Muscle layer of colon (tissue), 2 donors: ENCODE results near the gene MYEOV.

Experiments used
- H3K27ac ChIP-seq: one replicate; pipeline ENCODE4 v1.7.0; 2013; ENCODE audit warnings: low read depth, mild to moderate bottlenecking, low read length, moderate library complexity
- H3K27me3 ChIP-seq, 2 donors: one replicate each; pipeline ENCODE4 v1.7.0; 2013; ENCODE audit warnings: low read length in 2 of 2, mild to moderate bottlenecking in 2 of 2; ENCODE audit not compliant: insufficient read depth in 2 of 2, control insufficient read depth in 1 of 2
- H3K36me3 ChIP-seq: one replicate; pipeline ENCODE4 v1.7.0; 2013; ENCODE audit warnings: mild to moderate bottlenecking, low read length; ENCODE audit not compliant: insufficient read depth
- H3K4me1 ChIP-seq: one replicate; pipeline ENCODE4 v1.7.0; 2013; ENCODE audit warnings: mild to moderate bottlenecking, low read length; ENCODE audit not compliant: insufficient read depth
- H3K4me3 ChIP-seq, 2 donors: one replicate each; pipeline ENCODE4 v1.7.0; 2013; ENCODE audit warnings: low read length in 2 of 2, low read depth in 1 of 2, mild to moderate bottlenecking in 1 of 2, moderate library complexity in 1 of 2
- H3K9ac ChIP-seq: one replicate; pipeline ENCODE4 v1.7.0; 2013; ENCODE audit warnings: low read length
- H3K9me3 ChIP-seq: one replicate; pipeline ENCODE4 v1.7.0; 2013; ENCODE audit warnings: mild to moderate bottlenecking, low read length
- donor health status: abdominal sarcoma.
- donor health status: Adenocarcinoma of cecum.

Gene MYEOV

GRCh38 chr11:69257134-69257533 lies 36.8 kb upstream of the MYEOV start:
- H3K27me3 ChIP-seq, result no peaks in the 10 kb centered on the region
- H3K4me3 ChIP-seq, result no peak overlapping the region
- H3K27ac ChIP-seq, result no peak overlapping the region
- H3K4me1 ChIP-seq, result no peaks in the 10 kb centered on the region
- H3K36me3 ChIP-seq, result no peaks in the 10 kb centered on the region
- H3K9me3 ChIP-seq, result no peaks in the 10 kb centered on the region
- H3K9ac ChIP-seq, result no peak overlapping the region

GRCh38 chr11:69257838-69258658 lies 35.9 kb upstream of the MYEOV start:
- H3K27me3 ChIP-seq, result no peaks in the 10 kb centered on the region
- H3K4me1 ChIP-seq, result no peaks in the 10 kb centered on the region
- no peaks in the 10 kb centered on the region for H3K9me3 ChIP-seq
- H3K27ac ChIP-seq, result no peak overlapping the region
- H3K36me3 ChIP-seq, result no peaks in the 10 kb centered on the region
- H3K9ac ChIP-seq, result no peak overlapping the region
- no peak overlapping the region for H3K4me3 ChIP-seq

- Histone ChIP-seq H3K9ac (no peak overlapping the region), H3K4me3 (no peak overlapping the region), H3K9me3 (no peaks in the 10 kb centered on the region), H3K27me3 (no peaks in the 10 kb centered on the region), H3K4me1 (no peaks in the 10 kb centered on the region), H3K36me3 (no peaks in the 10 kb centered on the region), H3K27ac (no peak overlapping the region)
Observed at GRCh38 chr11:69259096-69259495, 34.9 kb upstream of the MYEOV start.

DNA sequence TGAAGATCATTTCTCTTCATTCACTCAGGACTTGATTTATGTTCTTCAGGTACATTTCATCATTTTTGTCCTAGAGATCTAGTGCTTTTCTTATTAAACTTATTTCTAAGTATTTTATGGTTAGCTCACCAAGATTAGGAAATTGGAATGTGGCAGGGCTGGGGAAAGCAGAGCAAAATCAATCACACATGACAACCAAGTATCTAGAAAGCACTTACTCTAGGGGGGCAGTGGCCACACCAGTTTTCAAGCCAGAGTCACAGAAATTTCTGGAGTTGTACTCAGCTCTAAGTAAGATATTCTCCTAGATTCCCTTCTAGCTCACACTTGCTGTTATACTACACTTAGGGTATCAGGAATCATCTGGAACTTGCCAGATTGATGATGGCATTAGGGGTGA lies 33.3 kb upstream of the MYEOV start:
- H3K4me1 ChIP-seq, result no peaks in the 10 kb centered on the region
- H3K27ac ChIP-seq, result no peak overlapping the region

GRCh38 chr11:69261116-69261515 lies 32.8 kb upstream of the MYEOV start:
- H3K4me1 ChIP-seq, result no peaks in the 10 kb centered on the region
- no peak overlapping the region for H3K9ac ChIP-seq
- no peaks in the 10 kb centered on the region for H3K36me3 ChIP-seq
- H3K9me3 ChIP-seq, result no peaks in the 10 kb centered on the region
- H3K4me3 ChIP-seq, result no peak overlapping the region
- H3K27me3 ChIP-seq, result no peaks in the 10 kb centered on the region
- no peak overlapping the region for H3K27ac ChIP-seq

More for the DNA sequence above, 33.3 kb upstream of the MYEOV start:
- Histone ChIP-seq H3K27me3 (no peaks in the 10 kb centered on the region), H3K9ac (no peak overlapping the region), H3K4me3 (no peak overlapping the region), H3K36me3 (no peaks in the 10 kb centered on the region), H3K9me3 (no peaks in the 10 kb centered on the region)

DNA sequence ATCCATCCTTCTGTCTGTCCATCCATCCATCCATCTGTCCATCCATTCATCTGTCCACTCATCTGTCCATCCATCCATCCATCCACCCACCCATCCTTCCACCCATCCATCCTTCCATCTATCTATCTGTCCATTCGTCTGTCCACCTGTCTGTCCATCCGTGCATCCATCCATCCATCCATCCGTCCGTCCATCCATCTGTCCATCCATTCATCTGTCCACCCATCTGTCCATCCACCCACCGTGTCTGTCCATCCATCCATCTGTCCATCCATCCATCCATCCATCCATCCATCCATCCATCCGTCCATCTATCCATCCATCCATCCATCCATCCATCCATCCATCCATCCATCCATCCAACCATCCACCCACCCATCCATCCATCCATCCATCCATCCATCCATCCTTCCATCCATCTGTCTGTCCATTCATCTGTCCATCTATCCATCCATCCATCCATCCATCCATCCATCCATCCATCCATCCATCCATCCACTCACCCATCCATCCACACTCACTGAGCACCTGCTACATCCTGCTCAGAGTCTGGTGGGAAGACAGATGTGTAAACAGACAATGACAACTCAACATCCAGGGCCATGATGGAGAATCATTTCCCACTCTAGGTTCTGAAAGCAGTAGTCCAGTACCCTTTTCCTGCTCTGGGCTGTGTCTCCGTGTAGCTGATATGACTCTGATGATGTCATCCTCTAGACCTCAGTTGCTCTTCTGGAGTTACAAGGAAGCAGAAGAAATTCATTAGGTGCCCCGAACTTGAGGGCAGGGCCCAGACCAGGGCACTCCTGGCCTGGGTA lies 30.8 kb upstream of the MYEOV start:
- Histone ChIP-seq H3K9ac (no peak overlapping the region), H3K4me3 (no peak overlapping the region), H3K4me1 (no peaks in the 10 kb centered on the region), H3K36me3 (no peaks in the 10 kb centered on the region), H3K27me3 (no peaks in the 10 kb centered on the region), H3K9me3 (no peaks in the 10 kb centered on the region), H3K27ac (no peak overlapping the region)

GRCh38 chr11:69263736-69264052 lies 30.3 kb upstream of the MYEOV start:
- no peak overlapping the region for H3K9ac ChIP-seq
- no peak overlapping the region for H3K27ac ChIP-seq
- no peaks in the 10 kb centered on the region for H3K27me3 ChIP-seq
- H3K9me3 ChIP-seq, result no peaks in the 10 kb centered on the region
- H3K4me3 ChIP-seq, result no peak overlapping the region
- no peaks in the 10 kb centered on the region for H3K4me1 ChIP-seq
- no peaks in the 10 kb centered on the region for H3K36me3 ChIP-seq

- no peak overlapping the region for H3K27ac ChIP-seq
- H3K4me1 ChIP-seq, result no peaks in the 10 kb centered on the region
- no peaks in the 10 kb centered on the region for H3K36me3 ChIP-seq
- no peaks in the 10 kb centered on the region for H3K9me3 ChIP-seq
- no peak overlapping the region for H3K9ac ChIP-seq
- no peaks in the 10 kb centered on the region for H3K27me3 ChIP-seq
- H3K4me3 ChIP-seq, result no peak overlapping the region
Observed at GRCh38 chr11:69264486-69264885, 29.5 kb upstream of the MYEOV start.

- Histone ChIP-seq H3K36me3 (no peaks in the 10 kb centered on the region), H3K27ac (no peak overlapping the region), H3K9me3 (no peaks in the 10 kb centered on the region), H3K9ac (no peak overlapping the region), H3K27me3 (no peaks in the 10 kb centered on the region), H3K4me3 (no peak overlapping the region), H3K4me1 (no peaks in the 10 kb centered on the region)
Observed at GRCh38 chr11:69265210-69265609, 28.7 kb upstream of the MYEOV start.

DNA sequence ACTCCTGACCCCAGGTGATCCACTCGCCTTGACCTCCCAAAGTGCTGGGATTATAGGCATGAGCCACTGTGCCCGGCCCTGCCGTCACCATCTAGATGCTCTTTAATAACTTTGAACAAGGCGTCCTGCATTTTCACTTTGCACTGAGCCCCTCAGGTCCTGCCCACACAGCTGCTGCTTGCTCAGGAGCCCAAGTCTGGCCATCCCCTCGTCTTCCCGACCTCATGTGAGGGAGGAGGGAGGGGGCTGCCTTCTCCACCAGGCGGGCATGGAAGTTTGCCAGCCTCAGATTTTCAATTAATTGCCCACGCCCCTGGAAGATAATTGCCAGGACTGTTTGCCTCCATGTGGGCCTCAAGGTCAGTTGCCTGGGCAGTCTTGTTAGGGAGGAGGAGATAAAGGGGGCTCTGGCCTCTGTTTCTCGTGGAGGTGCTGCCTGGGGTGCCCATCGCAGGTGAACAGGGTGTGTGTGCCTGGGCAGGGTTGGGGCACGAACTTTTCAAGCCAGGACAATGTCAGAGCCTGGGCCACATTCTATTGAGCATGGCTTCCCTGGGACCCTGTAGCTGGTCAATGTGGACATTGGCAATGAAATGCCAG lies 27.9 kb upstream of the MYEOV start:
- Histone ChIP-seq H3K9me3 (no peaks in the 10 kb centered on the region), H3K27ac (no peak overlapping the region), H3K27me3 (no peaks in the 10 kb centered on the region), H3K36me3 (no peaks in the 10 kb centered on the region), H3K9ac (no peak overlapping the region), H3K4me3 (no peak overlapping the region), H3K4me1 (no peaks in the 10 kb centered on the region)

GRCh38 chr11:69267395-69267805 lies 26.6 kb upstream of the MYEOV start:
- Histone ChIP-seq H3K36me3 (no peaks in the 10 kb centered on the region), H3K4me3 (no peak overlapping the region), H3K4me1 (no peaks in the 10 kb centered on the region), H3K9me3 (no peaks in the 10 kb centered on the region), H3K9ac (no peak overlapping the region), H3K27me3 (no peaks in the 10 kb centered on the region), H3K27ac (no peak overlapping the region)
